HepG2 (cell line): ENCODE results near the gene SIGLEC1. TPM values are rescaled to one million over a fixed set of nuclear protein-coding genes. Genes with fewer than 3 reads are reported as not detected.
A peak's percentile ranks its signal among the peaks of the same experiment; 100 is the strongest.

ENCODE experiments used
- DPF2 ChIP-seq: sonication (generic); formaldehyde crosslinking; IDR thresholded peaks from 2 replicates; pipeline ENCODE4 v1.4.0; 2020; ENCODE audit warnings: mild to moderate bottlenecking, low read depth, missing genetic modification reagents, borderline replicate concordance
- FOSL2 ChIP-seq: sonication (generic); formaldehyde crosslinking; IDR thresholded peaks from 2 replicates; pipeline ENCODE4 v1.4.0; 2020; ENCODE audit warnings: missing genetic modification reagents
- KDM5B ChIP-seq: sonication (generic); formaldehyde crosslinking; IDR thresholded peaks from 2 replicates; pipeline ENCODE4 v1.4.0; 2020; ENCODE audit warnings: missing genetic modification reagents, mild to moderate bottlenecking, borderline replicate concordance
- NFYB ChIP-seq: sonication (generic); formaldehyde crosslinking; IDR thresholded peaks from 2 replicates; pipeline ENCODE4 v1.4.0; 2020; ENCODE audit warnings: missing genetic modification reagents
- RCOR2 ChIP-seq: IDR thresholded peaks from 2 replicates; pipeline ENCODE4 v1.6.1; 2016; ENCODE audit warnings: missing biosample characterization, missing genetic modification reagents
- REPIN1 ChIP-seq: sonication (generic); formaldehyde crosslinking; IDR thresholded peaks from 2 replicates; pipeline ENCODE4 v1.8.0; 2022; ENCODE audit warnings: missing genetic modification reagents, low read depth, mild to moderate bottlenecking, borderline replicate concordance
- SETDB1 ChIP-seq: sonication (generic); formaldehyde crosslinking; IDR thresholded peaks from 2 replicates; pipeline ENCODE4 v1.5.1; 2020; ENCODE audit warnings: missing genetic modification reagents, mild to moderate bottlenecking, borderline replicate concordance
- SSRP1 ChIP-seq: IDR thresholded peaks from 2 replicates; pipeline ENCODE4 v1.6.1; 2016; ENCODE audit warnings: control low read depth
- ZNF138 ChIP-seq: sonication (generic); formaldehyde crosslinking; IDR thresholded peaks from 2 replicates; pipeline ENCODE4 v1.5.0; 2020; ENCODE audit warnings: mild to moderate bottlenecking, low read depth, missing genetic modification reagents
- ZNF24 ChIP-seq: fragments of 450-650 bp; IDR thresholded peaks from 2 replicates; pipeline ENCODE4 v1.6.1; 2017; ENCODE audit warnings: antibody characterized with exemption, mild to moderate bottlenecking
- ZNF337 ChIP-seq: sonication (generic); formaldehyde crosslinking; IDR thresholded peaks from 2 replicates; pipeline ENCODE4 v1.5.1; 2020; ENCODE audit warnings: missing genetic modification reagents, low read depth, mild to moderate bottlenecking, borderline replicate concordance
- ZNF382 ChIP-seq: sonication (generic); formaldehyde crosslinking; IDR thresholded peaks from 2 replicates; pipeline ENCODE4 v1.5.0; 2020; ENCODE audit warnings: missing genetic modification reagents, mild to moderate bottlenecking, borderline replicate concordance
- ZNF619 ChIP-seq: sonication (generic); formaldehyde crosslinking; IDR thresholded peaks from 2 replicates; pipeline ENCODE4 v1.4.0; 2020; ENCODE audit warnings: mild to moderate bottlenecking, missing genetic modification reagents
- ZSCAN25 ChIP-seq: sonication (generic); formaldehyde crosslinking; IDR thresholded peaks from 2 replicates; pipeline ENCODE4 v1.8.0; 2022; ENCODE audit warnings: mild to moderate bottlenecking, missing genetic modification reagents
- ZSCAN29 ChIP-seq: sonication (generic); formaldehyde crosslinking; conservative IDR thresholded peaks from 2 replicates; pipeline ENCODE4 v1.4.0; 2020; ENCODE audit warnings: mild to moderate bottlenecking, missing genetic modification reagents
- ZSCAN31 ChIP-seq: sonication (generic); formaldehyde crosslinking; IDR thresholded peaks from 2 replicates; pipeline ENCODE4 v1.5.0; 2020; ENCODE audit warnings: low read depth, mild to moderate bottlenecking, missing genetic modification reagents
- polyA plus RNA-seq, 8 experiments: library from polyadenylated mRNA; depleted of rRNA in 3 of 8; stranded (reverse) in 7 of 8; unstranded in 1 of 8; fragments of >200 nt; fragmentation: Illumina TruSeq in 4 of 8; extraction: Trizol in 4 of 8; gene quantifications; 2 replicates each; pipeline versions ENCODE4 v1.2.1 to v1.2.3, GENCODE V29; 2011 to 2016; ENCODE audit warnings: low read depth in 4 of 8, missing spikeins in 1 of 8, mixed read lengths in 1 of 8; ENCODE audit not compliant: insufficient read depth in 1 of 8
- total RNA-seq, 5 experiments: library from RNA; depleted of rRNA; stranded (reverse); fragments of >200 nt; fragmentation: Illumina TruSeq; extraction: Trizol; gene quantifications; 2 replicates each; pipeline ENCODE4 v1.2.3, GENCODE V29; 2016; ENCODE audit warnings: low read depth in 1 of 5
- TF ChIP-seq, protein P1 (sequence below): sonication (generic); formaldehyde crosslinking; IDR thresholded peaks from 2 replicates; pipeline ENCODE4 v1.4.0; 2020; ENCODE audit warnings: mild to moderate bottlenecking, missing genetic modification reagents
- TF ChIP-seq, protein P2 (sequence below): sonication (generic); formaldehyde crosslinking; IDR thresholded peaks from 2 replicates; pipeline ENCODE4 v1.8.1; 2023; ENCODE audit warnings: mild to moderate bottlenecking, inconsistent platforms, moderate library complexity, missing genetic modification reagents, borderline replicate concordance
- TF ChIP-seq, protein P3 (sequence below): sonication (generic); formaldehyde crosslinking; IDR thresholded peaks from 2 replicates; pipeline ENCODE4 v1.5.0; 2020; ENCODE audit warnings: missing genetic modification reagents
- TF ChIP-seq, protein P4 (sequence below): IDR thresholded peaks from 2 replicates; pipeline ENCODE4 v1.6.1; 2016; ENCODE audit warnings: low read depth, borderline replicate concordance
- TF ChIP-seq, protein P5 (sequence below): IDR thresholded peaks from 2 replicates; pipeline ENCODE4 v1.6.1; 2018; ENCODE audit warnings: missing genetic modification reagents
- TF ChIP-seq, protein P6 (sequence below): sonication (generic); formaldehyde crosslinking; IDR thresholded peaks from 2 replicates; pipeline ENCODE4 v1.8.0; 2022; ENCODE audit warnings: mild to moderate bottlenecking, missing genetic modification reagents; ENCODE audit not compliant: insufficient replicate concordance

SIGLEC1 gene
- total and polyA plus RNA-seq, 2 of the 13 experiments (the other 11 are each of a cell fraction or from before 2014, with no cell fraction given): 0.01 TPM; not detected in 1

DNA sequence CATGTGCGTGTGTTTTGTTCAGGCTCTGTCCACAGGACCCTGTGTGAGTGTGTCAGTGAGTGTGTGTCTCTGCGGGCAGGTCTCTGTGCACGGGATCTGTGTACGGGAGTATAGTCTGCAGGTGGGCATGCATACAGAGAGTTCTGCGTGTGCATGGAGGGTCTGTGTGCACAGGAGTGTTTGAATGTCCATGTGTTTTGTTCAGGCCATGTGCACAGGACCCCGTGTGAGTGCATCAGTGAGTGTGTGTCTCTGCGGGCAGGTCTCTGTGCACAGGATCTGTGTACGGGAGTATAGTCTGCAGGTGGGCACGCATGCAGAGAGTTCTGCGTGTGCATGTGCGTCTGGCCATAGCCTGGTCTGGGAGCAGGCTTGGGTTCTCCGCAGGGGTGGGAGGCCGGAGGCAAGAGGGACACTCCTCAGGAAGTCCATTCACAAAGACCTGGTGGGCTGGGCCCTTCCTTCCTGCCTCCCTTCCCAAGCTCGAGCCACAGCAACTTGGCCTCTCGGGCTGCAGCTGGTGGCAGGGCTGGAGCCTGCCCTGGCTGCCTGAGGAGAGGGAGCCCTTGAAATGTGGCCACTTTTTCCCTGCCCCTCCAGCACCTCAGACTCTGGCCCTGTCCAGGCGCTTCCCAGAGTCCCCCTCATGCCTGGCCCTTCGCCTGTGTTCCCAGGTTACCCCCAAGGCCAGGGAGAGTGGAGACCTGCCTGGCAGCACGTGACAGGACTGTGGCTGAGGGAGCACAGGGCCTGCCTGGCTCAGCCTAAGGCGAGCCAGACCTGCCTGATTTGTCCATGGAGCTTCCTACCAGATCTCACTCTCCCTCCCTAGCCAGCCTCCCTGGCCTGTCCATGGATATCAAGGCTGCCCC lies 26.9 kb upstream of the SIGLEC1 start (continued):
- TF ChIP-seq, protein P1, sequence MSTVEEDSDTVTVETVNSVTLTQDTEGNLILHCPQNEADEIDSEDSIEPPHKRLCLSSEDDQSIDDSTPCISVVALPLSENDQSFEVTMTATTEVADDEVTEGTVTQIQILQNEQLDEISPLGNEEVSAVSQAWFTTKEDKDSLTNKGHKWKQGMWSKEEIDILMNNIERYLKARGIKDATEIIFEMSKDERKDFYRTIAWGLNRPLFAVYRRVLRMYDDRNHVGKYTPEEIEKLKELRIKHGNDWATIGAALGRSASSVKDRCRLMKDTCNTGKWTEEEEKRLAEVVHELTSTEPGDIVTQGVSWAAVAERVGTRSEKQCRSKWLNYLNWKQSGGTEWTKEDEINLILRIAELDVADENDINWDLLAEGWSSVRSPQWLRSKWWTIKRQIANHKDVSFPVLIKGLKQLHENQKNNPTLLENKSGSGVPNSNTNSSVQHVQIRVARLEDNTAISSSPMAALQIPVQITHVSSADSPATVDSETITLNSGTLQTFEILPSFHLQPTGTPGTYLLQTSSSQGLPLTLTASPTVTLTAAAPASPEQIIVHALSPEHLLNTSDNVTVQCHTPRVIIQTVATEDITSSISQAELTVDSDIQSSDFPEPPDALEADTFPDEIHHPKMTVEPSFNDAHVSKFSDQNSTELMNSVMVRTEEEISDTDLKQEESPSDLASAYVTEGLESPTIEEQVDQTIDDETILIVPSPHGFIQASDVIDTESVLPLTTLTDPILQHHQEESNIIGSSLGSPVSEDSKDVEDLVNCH (CRISPR knock-in tag): no peak
- TF ChIP-seq REPIN1 (CRISPR knock-in tag) (no peak), SSRP1 (no peak), SETDB1 (CRISPR knock-in tag) (no peak), ZNF24 (no peak), KDM5B (CRISPR knock-in tag) (peak; percentile 69; the same call in 1 of the 2 replicates), ZNF382 (CRISPR knock-in tag) (no peak), ZSCAN25 (CRISPR knock-in tag) (no peak), ZSCAN29 (CRISPR knock-in tag) (no peak), DPF2 (CRISPR knock-in tag) (0 out of 2 replicates have a peak, but pooled peaks have one; percentile 19), RCOR2 (no peak), ZNF337 (CRISPR knock-in tag) (no peak), ZNF619 (CRISPR knock-in tag) (0 out of 2 replicates have a peak, but pooled peaks have one; percentile 83), FOSL2 (no peak), ZSCAN31 (CRISPR knock-in tag) (peak; percentile 62; the same call in 1 of the 2 replicates), NFYB (no peak), ZNF138 (CRISPR knock-in tag) (peak; percentile 49; the same call in 1 of the 2 replicates)
- TF ChIP-seq, protein P2, sequence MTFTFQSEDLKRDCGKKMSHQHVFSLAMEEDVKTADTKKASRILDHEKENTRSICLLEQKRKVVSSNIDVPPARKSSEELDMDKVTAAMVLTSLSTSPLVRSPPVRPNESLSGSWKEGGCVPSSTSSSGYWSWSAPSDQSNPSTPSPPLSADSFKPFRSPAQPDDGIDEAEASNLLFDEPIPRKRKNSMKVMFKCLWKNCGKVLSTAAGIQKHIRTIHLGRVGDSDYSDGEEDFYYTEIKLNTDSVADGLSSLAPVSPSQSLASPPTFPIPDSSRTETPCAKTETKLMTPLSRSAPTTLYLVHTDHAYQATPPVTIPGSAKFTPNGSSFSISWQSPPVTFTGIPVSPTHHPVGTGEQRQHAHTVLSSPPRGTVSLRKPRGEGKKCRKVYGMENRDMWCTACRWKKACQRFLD (CRISPR knock-in tag): no peak
- TF ChIP-seq, protein P3, sequence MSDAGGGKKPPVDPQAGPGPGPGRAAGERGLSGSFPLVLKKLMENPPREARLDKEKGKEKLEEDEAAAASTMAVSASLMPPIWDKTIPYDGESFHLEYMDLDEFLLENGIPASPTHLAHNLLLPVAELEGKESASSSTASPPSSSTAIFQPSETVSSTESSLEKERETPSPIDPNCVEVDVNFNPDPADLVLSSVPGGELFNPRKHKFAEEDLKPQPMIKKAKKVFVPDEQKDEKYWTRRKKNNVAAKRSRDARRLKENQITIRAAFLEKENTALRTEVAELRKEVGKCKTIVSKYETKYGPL (CRISPR knock-in tag): no peak
- TF ChIP-seq, protein P4, sequence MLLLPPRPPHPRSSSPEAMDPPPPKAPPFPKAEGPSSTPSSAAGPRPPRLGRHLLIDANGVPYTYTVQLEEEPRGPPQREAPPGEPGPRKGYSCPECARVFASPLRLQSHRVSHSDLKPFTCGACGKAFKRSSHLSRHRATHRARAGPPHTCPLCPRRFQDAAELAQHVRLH (CRISPR knock-in tag): peak; percentile 21; the same call in 1 of the 2 replicates
- TF ChIP-seq, protein P5, sequence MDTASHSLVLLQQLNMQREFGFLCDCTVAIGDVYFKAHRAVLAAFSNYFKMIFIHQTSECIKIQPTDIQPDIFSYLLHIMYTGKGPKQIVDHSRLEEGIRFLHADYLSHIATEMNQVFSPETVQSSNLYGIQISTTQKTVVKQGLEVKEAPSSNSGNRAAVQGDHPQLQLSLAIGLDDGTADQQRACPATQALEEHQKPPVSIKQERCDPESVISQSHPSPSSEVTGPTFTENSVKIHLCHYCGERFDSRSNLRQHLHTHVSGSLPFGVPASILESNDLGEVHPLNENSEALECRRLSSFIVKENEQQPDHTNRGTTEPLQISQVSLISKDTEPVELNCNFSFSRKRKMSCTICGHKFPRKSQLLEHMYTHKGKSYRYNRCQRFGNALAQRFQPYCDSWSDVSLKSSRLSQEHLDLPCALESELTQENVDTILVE (CRISPR knock-in tag): no peak
- TF ChIP-seq, protein P6, sequence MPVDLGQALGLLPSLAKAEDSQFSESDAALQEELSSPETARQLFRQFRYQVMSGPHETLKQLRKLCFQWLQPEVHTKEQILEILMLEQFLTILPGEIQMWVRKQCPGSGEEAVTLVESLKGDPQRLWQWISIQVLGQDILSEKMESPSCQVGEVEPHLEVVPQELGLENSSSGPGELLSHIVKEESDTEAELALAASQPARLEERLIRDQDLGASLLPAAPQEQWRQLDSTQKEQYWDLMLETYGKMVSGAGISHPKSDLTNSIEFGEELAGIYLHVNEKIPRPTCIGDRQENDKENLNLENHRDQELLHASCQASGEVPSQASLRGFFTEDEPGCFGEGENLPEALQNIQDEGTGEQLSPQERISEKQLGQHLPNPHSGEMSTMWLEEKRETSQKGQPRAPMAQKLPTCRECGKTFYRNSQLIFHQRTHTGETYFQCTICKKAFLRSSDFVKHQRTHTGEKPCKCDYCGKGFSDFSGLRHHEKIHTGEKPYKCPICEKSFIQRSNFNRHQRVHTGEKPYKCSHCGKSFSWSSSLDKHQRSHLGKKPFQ (CRISPR knock-in tag): no peak
